HPDE6-E6E7 (cell line): Measurements from ENCODE around the gene KHDRBS1.
"Not testable (repeated sequence)": the region's sequence is repeated elsewhere in the genome, so short reads cannot be mapped to it uniquely, and the experiment has no call there.

Experiments
- DNase-seq: peaks from one replicate; pipeline ENCODE4 v3.0.0; 2011; ENCODE audit warnings: missing footprints; ENCODE audit errors: extremely low spot score

The KHDRBS1 gene

GRCh38 chr1:32012709-32013385 is 821 bp upstream of the KHDRBS1 start:
- DNase-seq = no peak

GRCh38 chr1:32014199-32014947 is 705 bp downstream of the KHDRBS1 start:
- DNase-seq = peak; percentile 49

DNA sequence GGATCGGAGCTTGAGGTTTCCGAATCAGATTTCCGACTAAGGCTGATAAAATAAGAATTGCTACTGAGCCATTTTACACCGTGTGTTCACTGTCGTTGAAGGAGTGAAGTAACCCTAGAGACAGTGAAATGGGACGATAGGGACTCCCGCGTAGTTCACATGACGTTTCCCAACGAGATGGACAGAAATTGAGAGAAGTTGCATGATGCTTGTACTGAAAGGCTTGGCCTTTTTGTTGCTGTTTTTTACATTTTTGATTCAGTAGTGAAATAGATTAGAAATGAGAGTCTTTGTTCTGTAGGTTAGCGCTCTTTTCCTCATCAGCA is 1.2 kb downstream of the KHDRBS1 start:
- no peak for DNase-seq

DNA sequence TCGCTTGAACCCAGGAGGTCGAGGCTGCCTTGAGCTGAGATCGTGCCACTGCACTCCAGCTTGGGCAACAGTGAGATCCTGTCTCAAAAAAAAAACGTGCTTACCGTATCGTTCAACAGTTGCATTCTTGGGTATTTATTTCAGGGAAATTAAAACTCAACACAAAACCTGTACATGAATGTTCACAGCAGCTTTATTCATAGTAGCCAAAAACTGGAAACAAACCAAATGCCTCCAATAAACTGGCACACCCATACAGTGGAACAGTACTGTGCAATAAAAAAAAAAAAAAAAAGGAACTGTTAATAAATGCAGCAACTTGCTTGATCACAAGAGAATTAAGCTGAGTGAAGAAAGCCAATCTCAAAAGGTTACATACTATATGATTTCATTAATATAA is 6.7 kb downstream of the KHDRBS1 start:
- no peak for DNase-seq

DNA sequence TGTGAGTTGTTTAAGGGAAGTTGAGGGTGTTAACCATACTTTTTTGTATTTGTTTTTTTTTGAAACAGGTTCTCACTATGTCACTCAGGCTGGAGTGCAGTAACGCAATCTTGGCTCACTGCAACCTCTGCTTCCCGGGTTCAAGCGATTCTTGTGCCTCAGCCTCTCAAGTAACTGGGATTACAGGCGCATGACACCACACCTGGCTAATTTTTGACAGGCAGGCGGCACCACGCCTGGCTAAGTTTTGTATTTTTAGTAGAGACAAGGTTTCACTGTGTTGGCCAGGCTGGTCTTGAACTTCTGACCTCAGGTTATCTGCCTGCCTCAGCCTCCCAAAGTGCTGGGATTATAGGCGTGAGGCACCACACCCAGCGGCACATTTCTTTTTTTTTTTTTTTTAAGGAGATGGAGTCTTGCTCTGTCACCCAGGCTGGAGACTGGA is 7.9 kb downstream of the KHDRBS1 start:
- not testable (repeated sequence) for DNase-seq

- no peak for DNase-seq
Measured at GRCh38 chr1:32023351-32023750, 9.7 kb downstream of the KHDRBS1 start.

- no peak for DNase-seq
Measured at GRCh38 chr1:32025515-32025914, 11.8 kb downstream of the KHDRBS1 start.

- no peak for DNase-seq
Measured at GRCh38 chr1:32028746-32029145, 15.1 kb downstream of the KHDRBS1 start.

DNA sequence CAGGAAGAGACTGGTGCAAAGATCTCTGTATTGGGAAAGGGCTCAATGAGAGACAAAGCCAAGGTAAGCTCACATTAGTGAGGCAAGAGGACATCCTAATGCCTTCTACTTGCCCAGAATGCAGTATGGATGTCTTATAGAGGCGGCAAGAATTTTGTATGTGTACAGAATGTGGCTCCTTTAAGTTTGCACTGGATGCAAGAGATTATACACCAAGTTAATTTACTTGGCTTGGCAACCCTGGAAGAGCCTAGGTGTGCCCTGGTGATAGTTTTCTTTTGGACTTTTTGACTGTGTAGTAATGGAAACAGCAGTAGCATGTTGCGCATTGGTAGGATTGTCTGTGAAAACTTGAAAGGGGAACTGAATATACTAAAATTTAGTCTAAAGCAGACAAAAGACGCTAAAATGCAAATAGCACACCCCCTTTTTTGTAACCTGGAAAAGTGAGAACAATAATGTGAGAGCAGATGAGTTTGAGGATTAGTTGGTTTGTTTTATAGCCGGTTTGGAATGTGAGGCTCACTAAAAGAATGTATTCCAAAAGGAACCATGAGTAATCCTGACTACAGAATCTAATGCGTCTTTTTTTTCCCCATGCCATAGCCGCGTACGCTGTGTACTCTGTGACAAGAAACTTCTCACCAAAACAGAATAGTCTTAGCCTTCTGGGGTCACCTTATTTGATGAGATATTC is 18.1 kb downstream of the KHDRBS1 start:
- DNase-seq = no peak

DNA sequence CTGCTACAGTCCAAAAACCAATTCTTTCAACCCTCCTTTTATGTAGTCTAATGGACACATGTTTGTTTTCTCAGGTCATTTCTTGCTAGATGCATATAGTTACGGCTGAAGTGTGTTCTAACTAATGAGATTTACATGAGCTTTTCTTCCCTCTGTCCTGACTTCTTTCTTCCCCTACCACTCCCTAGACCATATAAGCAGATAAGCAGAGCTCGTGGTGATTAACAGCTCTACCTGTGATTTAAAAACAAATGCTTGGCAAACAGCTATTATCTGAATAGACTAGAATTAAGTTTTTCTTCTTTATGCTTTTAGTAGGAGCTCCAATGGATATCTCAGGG is 18.6 kb downstream of the KHDRBS1 start:
- DNase-seq = no peak

GRCh38 chr1:32035119-32035518 is 21.5 kb downstream of the KHDRBS1 start:
- no peak for DNase-seq

- DNase-seq = no peak
Measured at GRCh38 chr1:32040711-32041110, 27.0 kb downstream of the KHDRBS1 start.

DNA sequence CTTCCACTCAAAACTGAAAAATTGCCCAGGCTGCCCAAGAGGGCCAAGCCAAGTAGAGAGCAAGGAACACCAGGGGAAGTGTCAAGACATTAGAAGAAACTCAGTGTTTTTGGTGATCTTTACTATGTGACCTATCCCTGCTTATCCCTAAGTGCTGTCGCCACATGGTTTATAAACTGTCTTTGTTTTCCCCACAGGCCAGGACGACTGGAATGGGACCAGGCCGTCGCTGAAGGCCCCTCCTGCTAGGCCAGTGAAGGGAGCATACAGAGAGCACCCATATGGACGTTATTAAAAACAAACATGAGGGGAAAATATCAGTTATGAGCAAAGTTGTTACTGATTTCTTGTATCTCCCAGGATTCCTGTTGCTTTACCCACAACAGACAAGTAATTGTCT is 28.7 kb downstream of the KHDRBS1 start:
- no peak for DNase-seq

- DNase-seq = no peak
Measured at GRCh38 chr1:32044234-32044633, 30.6 kb downstream of the KHDRBS1 start.

- no peak for DNase-seq
Measured at GRCh38 chr1:32045772-32046171, 32.1 kb downstream of the KHDRBS1 start.

GRCh38 chr1:32047701-32048100 is 34.0 kb downstream of the KHDRBS1 start:
- DNase-seq = no peak

GRCh38 chr1:32048440-32048839 is 34.8 kb downstream of the KHDRBS1 start:
- DNase-seq = no peak

GRCh38 chr1:32051706-32052105 is 38.0 kb downstream of the KHDRBS1 start:
- DNase-seq = no peak

DNA sequence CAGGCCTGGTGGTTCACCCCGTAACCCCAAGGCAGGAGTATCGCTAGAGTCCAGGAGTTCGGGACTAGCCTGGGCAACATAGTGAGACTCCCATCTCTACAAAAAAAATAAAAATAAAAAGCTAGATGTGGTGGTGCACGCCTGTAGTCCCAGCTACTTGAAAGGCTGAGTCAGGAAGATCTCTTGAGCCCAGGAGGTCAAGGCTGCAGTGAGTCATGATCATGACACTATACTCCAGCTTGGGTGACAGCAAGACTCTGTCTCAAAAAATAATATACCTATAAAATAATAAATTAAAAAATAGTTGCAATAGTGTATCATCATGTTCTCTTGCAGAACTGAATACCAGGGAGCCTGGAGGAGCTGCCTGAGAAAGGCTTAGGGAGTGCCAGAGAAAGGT is 39.2 kb downstream of the KHDRBS1 start:
- no peak for DNase-seq

DNA sequence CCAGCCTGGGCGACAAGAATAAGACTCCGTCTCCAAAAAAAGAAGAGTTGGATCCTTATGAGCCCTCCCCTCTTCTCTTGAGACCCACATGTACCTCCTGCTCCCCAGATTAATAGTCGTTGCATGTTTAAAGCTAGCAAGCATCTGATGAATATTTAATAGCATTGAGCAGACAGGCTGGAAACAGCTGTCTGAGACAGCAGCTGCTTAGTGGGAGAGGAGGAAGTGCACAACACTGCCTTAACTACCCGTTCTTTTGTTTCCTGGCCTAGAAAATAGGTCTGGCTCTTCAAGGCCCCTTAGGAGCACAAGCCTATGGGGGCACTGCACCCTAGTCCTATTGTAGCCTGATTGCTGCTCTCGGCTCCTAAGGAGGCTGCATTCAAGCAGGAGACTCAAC is 41.7 kb downstream of the KHDRBS1 start:
- DNase-seq = no peak

DNA sequence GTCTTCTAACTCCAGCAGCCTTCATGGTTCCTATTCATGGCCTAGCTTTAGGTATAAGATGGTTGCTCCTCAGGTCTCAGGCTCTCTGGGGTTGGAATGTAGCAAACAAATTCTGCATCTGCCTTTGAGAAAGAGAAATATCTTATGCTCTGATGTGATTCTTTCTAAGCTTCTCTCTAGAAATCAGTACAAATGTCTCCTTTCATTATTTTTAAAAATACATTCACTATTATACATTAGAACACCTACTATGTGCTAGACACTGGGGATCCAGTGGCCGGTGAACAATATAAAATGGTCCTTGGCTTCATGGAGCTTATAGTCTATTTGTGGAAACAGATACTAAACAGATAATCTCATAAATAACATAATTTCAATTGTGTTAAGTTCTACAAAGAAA is 42.9 kb downstream of the KHDRBS1 start:
- no peak for DNase-seq

DNA sequence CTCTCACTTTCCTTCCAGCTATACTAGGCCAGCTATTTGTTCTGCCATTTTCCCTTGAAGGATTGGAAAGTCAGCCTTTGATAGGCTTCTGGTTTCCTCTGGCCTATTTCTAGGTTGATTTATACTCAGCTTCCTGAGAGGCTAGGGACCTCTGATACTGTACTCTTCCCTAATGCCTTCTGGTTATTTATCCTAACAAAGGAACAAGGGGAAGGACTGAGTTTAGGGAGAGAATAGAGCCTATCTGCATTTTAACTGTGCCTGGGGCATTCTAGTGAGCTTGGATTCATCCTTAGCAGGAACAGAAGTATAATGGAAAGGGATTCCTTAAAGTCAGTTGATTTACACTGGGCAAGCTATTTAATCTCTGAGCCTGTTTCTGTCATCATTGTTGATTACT is 47.2 kb downstream of the KHDRBS1 start:
- DNase-seq = no peak

DNA sequence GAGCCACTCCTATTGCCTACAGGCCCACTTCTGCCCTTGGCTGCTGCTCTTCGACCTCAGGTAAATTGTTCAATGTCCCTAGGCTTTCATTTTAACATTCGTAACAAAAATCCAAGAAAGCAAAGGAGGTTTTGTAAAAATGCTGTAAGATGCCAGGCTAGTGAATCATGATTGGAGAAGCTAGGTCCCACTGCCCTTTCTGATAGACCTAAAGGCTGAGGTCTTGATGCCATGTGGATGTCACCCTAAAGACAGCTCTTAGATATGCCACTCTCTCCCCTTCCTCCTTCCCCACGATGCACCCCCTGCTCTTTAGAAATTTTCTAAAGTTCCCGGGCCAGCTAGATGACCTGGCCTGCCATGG is 49.2 kb downstream of the KHDRBS1 start:
- DNase-seq = no peak
